Lower leg skin (tissue), 3 donors: ENCODE measurements around the gene GTPBP10.

ENCODE experiments used
- POLR2A ChIP-seq, 2 donors: fragments of 450-650 bp; IDR thresholded peaks; one replicate each; pipeline ENCODE4 v1.6.1; 2016 to 2017; ENCODE audit warnings: antibody characterized with exemption in 2 of 2, mild to moderate bottlenecking in 1 of 2, moderate library complexity in 1 of 2
- TF ChIP-seq, protein P1 (sequence below), 3 donors: fragments of 450-650 bp; IDR thresholded peaks; one replicate each; pipeline ENCODE4 v1.5.1; 2016; ENCODE audit warnings: antibody characterized with exemption in 3 of 3, mild to moderate bottlenecking in 3 of 3, moderate library complexity in 2 of 3

DNA sequence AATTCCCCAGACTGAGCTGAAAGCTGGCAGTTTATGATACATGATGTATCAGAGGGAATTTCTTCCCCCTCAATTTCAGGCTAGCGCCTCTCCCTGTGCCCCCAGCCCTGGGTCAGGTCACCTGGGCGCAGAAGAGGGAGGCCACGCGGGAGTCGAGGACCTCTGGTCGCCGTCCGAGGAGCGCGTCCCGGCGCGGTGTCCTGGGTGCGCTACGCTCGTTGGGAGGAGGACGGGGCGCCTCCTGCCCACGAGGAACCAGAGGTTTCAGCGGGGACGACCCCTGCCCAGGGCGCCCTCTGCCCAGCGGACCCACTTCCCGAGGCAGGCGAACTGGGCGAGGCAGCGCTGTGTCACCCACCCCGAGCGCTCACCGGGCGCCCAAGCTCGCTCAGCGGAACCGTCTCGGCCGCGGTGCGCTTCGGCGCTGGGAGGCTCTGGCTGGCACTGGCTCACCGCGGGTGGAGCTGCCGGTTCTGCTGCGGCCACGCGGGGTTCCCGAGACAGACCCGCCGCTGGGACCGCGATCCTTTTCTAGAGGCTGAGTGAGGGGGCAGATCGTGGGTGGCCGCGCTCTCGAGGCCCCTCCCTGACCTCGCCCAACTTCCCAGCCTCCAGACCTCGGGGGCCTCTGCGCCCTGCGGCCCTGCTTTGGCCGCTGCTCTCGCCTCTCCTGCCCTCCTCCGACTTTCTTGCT lies 25.6 kb upstream of the GTPBP10 start, which contains the start of gene FAM237B:
- TF ChIP-seq, protein P1, sequence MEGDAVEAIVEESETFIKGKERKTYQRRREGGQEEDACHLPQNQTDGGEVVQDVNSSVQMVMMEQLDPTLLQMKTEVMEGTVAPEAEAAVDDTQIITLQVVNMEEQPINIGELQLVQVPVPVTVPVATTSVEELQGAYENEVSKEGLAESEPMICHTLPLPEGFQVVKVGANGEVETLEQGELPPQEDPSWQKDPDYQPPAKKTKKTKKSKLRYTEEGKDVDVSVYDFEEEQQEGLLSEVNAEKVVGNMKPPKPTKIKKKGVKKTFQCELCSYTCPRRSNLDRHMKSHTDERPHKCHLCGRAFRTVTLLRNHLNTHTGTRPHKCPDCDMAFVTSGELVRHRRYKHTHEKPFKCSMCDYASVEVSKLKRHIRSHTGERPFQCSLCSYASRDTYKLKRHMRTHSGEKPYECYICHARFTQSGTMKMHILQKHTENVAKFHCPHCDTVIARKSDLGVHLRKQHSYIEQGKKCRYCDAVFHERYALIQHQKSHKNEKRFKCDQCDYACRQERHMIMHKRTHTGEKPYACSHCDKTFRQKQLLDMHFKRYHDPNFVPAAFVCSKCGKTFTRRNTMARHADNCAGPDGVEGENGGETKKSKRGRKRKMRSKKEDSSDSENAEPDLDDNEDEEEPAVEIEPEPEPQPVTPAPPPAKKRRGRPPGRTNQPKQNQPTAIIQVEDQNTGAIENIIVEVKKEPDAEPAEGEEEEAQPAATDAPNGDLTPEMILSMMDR (IDR thresholded peaks at IDR 0.05) = no peak
- no peak for TF ChIP-seq POLR2A (IDR thresholded peaks at IDR 0.05)
